Liver (tissue), 9 donors: ENCODE measurements around the gene HOXD8. TPM values are rescaled to one million over a fixed set of nuclear protein-coding genes. Genes with fewer than 3 reads are reported as not detected.

Source experiments
- DNase-seq: peaks from one replicate; pipeline ENCODE4 v3.0.0-alpha.2; 2017; ENCODE audit warnings: low spot score
- H3K27ac ChIP-seq, 2 donors: one replicate each; pipeline ENCODE4 v1.7.0; 2013; ENCODE audit warnings: inconsistent platforms in 2 of 2, low read length in 2 of 2, control low read depth in 1 of 2, low read depth in 1 of 2, mild to moderate bottlenecking in 1 of 2
- H3K27me3 ChIP-seq, 4 donors: one replicate each; pipeline versions ENCODE4 v1.6.1 to v1.7.0; 2013; ENCODE audit warnings: low read length in 3 of 4, inconsistent platforms in 1 of 4, mild to moderate bottlenecking in 1 of 4, moderate library complexity in 1 of 4; ENCODE audit not compliant: control insufficient read depth in 4 of 4, insufficient read depth in 4 of 4
- H3K36me3 ChIP-seq, 4 donors: one replicate each; pipeline versions ENCODE4 v1.6.1 to v1.7.0; 2013; ENCODE audit warnings: low read length in 3 of 4, mild to moderate bottlenecking in 3 of 4, low read depth in 1 of 4, moderate library complexity in 1 of 4; ENCODE audit not compliant: control insufficient read depth in 4 of 4, insufficient read depth in 3 of 4
- H3K4me1 ChIP-seq, 4 donors: one replicate each; pipeline versions ENCODE4 v1.6.1 to v1.7.0; 2013; ENCODE audit warnings: low read length in 3 of 4, mild to moderate bottlenecking in 3 of 4, moderate library complexity in 1 of 4; ENCODE audit not compliant: control insufficient read depth in 4 of 4, insufficient read depth in 4 of 4
- H3K4me3 ChIP-seq, 3 donors: one replicate each; pipeline versions ENCODE4 v1.6.1 to v1.7.0; 2013; ENCODE audit warnings: low read length in 3 of 3, control low read depth in 1 of 3, low read depth in 1 of 3, mild to moderate bottlenecking in 1 of 3
- H3K9ac ChIP-seq, 2 donors: one replicate each; pipeline ENCODE4 v1.7.0; 2013; ENCODE audit warnings: low read length in 2 of 2, mild to moderate bottlenecking in 2 of 2, moderate library complexity in 2 of 2, control low read depth in 1 of 2, low read depth in 1 of 2
- H3K9me3 ChIP-seq, 4 donors: one replicate each; pipeline versions ENCODE4 v1.6.1 to v1.7.0; 2013; ENCODE audit warnings: low read length in 3 of 4; ENCODE audit not compliant: control insufficient read depth in 4 of 4
- ATF3 ChIP-seq: IDR thresholded peaks from 2 replicates; pipeline ENCODE4 v1.6.1; 2016; ENCODE audit warnings: antibody characterized with exemption
- CTCF ChIP-seq: fragments of 150-350 bp; IDR thresholded peaks from 2 replicates; pipeline ENCODE4 v1.5.1; 2017; ENCODE audit warnings: improper control_type of control experiment, low read depth, low read length; ENCODE audit not compliant: missing input control
- EGR1 ChIP-seq, 2 donors: IDR thresholded peaks; 2 replicates each; pipeline ENCODE4 v1.6.1; 2016 to 2018; ENCODE audit warnings: antibody characterized with exemption in 2 of 2, low read depth in 2 of 2
- FOXA1 ChIP-seq: IDR thresholded peaks from 2 replicates; pipeline ENCODE4 v1.6.1; 2016; ENCODE audit warnings: antibody characterized with exemption
- FOXA2 ChIP-seq: IDR thresholded peaks from 2 replicates; pipeline ENCODE4 v1.6.1; 2016; ENCODE audit warnings: antibody characterized with exemption
- GABPA ChIP-seq, 2 donors: IDR thresholded peaks in 1 of 2; conservative IDR thresholded peaks in 1 of 2; 2 replicates each; pipeline ENCODE4 v1.6.1; 2016; ENCODE audit warnings: antibody characterized with exemption in 2 of 2, mild to moderate bottlenecking in 1 of 2, moderate library complexity in 1 of 2
- HNF4A ChIP-seq, 2 donors: conservative IDR thresholded peaks; 2 replicates each; pipeline ENCODE4 v1.6.1; 2016; ENCODE audit warnings: antibody characterized with exemption in 2 of 2, mild to moderate bottlenecking in 2 of 2
- HNF4G ChIP-seq: IDR thresholded peaks from 2 replicates; pipeline ENCODE4 v1.6.1; 2016; ENCODE audit warnings: antibody characterized with exemption
- JUND ChIP-seq, 2 donors: IDR thresholded peaks; 2 replicates each; pipeline ENCODE4 v1.6.1; 2016; ENCODE audit warnings: antibody characterized with exemption in 2 of 2
- MAX ChIP-seq: IDR thresholded peaks from 2 replicates; pipeline ENCODE4 v1.6.1; 2016; ENCODE audit warnings: antibody characterized with exemption
- NR2F2 ChIP-seq: IDR thresholded peaks from 2 replicates; pipeline ENCODE4 v1.6.1; 2016; ENCODE audit warnings: antibody characterized with exemption
- RAD21 ChIP-seq, 2 donors: IDR thresholded peaks; 2 replicates each; pipeline ENCODE4 v1.6.1; 2016; ENCODE audit warnings: antibody characterized with exemption in 2 of 2, mild to moderate bottlenecking in 2 of 2
- REST ChIP-seq: IDR thresholded peaks from 2 replicates; pipeline ENCODE4 v1.6.1; 2016; ENCODE audit warnings: antibody characterized with exemption, mild to moderate bottlenecking
- RXRA ChIP-seq, 2 donors: IDR thresholded peaks; 2 replicates each; pipeline ENCODE4 v1.6.1; 2017 to 2018; ENCODE audit warnings: antibody characterized with exemption in 2 of 2, mild to moderate bottlenecking in 1 of 2
- SP1 ChIP-seq: IDR thresholded peaks from 2 replicates; pipeline ENCODE4 v1.6.1; 2018; ENCODE audit warnings: antibody characterized with exemption, mild to moderate bottlenecking
- TAF1 ChIP-seq: conservative IDR thresholded peaks from 2 replicates; pipeline ENCODE4 v1.6.1; 2016; ENCODE audit warnings: antibody characterized with exemption, mild to moderate bottlenecking
- YY1 ChIP-seq: IDR thresholded peaks from 2 replicates; pipeline ENCODE4 v1.6.1; 2016; ENCODE audit warnings: antibody characterized with exemption, mild to moderate bottlenecking
- ZBTB33 ChIP-seq: IDR thresholded peaks from 2 replicates; pipeline ENCODE4 v1.6.1; 2016; ENCODE audit warnings: antibody characterized with exemption
- WGBS: extraction: QIAGEN DNeasy Blood & Tissue Kit; methylation state at CpG from one replicate; pipeline ENCODE4 v1.1.7; 2013; 5-methylcytosine and 5-hydroxymethylcytosine counted together
- polyA plus RNA-seq, 2 donors: library from polyadenylated mRNA; stranded (reverse) in 1 of 2; unstranded in 1 of 2; fragments of 200-250 nt in 1 of 2; fragments of >200 nt in 1 of 2; fragmentation: Nextera tagmentation in 1 of 2; extraction: Ambion mirVana in 1 of 2; gene quantifications; one replicate each; pipeline versions ENCODE4 v1.2.1 to v1.2.3, GENCODE V29; 2013 to 2015
- total RNA-seq, 2 donors: library from RNA; depleted of rRNA; stranded (reverse); fragments of >200 nt; gene quantifications; one replicate each; pipeline ENCODE4 v1.2.3, GENCODE V29; 2014
- donor health status: healthy.
- donor health status: healthy.
- donor health status: healthy.
- donor health status: healthy.
- donor health status: healthy.

The HOXD8 gene
- total and polyA plus RNA-seq, 4 donors, result 0.06 to 0.19 (median 0.08) TPM; not detected in 1

GRCh38 chr2:176172895-176173566 is 43.5 kb downstream of the HOXD8 start:
- Histone ChIP-seq H3K9me3 (peaks cover 0 to 10% (median 0%) of the 10 kb centered on the region in 4 donors), H3K4me1 (peaks cover 0 to 12% (median 7%) of the 10 kb centered on the region in 4 donors), H3K36me3 (no peaks in the 10 kb centered on the region), H3K27ac (no peak overlapping the region), H3K9ac (no peak overlapping the region), H3K4me3 (no peak overlapping the region), H3K27me3 (peaks cover 8 to 43% (median 20%) of the 10 kb centered on the region in 4 donors)
- no peak for DNase-seq
- TF ChIP-seq HNF4G, result no peak
- TF ChIP-seq NR2F2, result no peak
- no peak for TF ChIP-seq REST
- TF ChIP-seq MAX, result no peak
- no peak for TF ChIP-seq GABPA (IDR thresholded peaks at IDR 0.05 in 1 of 2, conservative IDR thresholded peaks at IDR 0.05 in 1 of 2)
- TF ChIP-seq FOXA1, result no peak
- no peak for TF ChIP-seq ATF3
- no peak for TF ChIP-seq RXRA (IDR thresholded peaks at IDR 0.05)
- TF ChIP-seq SP1, result no peak
- TF ChIP-seq ZBTB33, result no peak
- TF ChIP-seq YY1, result no peak
- TF ChIP-seq JUND (IDR thresholded peaks at IDR 0.05), result no peak
- no peak for TF ChIP-seq TAF1
- no peak for TF ChIP-seq HNF4A (conservative IDR thresholded peaks at IDR 0.05)
- no peak for TF ChIP-seq RAD21 (IDR thresholded peaks at IDR 0.05)
- TF ChIP-seq EGR1 (IDR thresholded peaks at IDR 0.05; ENCODE audit: low read depth in 2 of 2), result no peak
- no peak for TF ChIP-seq FOXA2
- TF ChIP-seq CTCF, result no peak
- WGBS, result 18% methylated on average over 14 of the region's 14 CpGs
